Left forelimb (tissue), 1 donor: ENCODE measurements around the gene ESM1.

Experiments used
- DNase-seq: peaks from one replicate; pipeline ENCODE4 v3.0.0-alpha.2; 2018; ENCODE audit warnings: low spot score

Gene ESM1

DNA sequence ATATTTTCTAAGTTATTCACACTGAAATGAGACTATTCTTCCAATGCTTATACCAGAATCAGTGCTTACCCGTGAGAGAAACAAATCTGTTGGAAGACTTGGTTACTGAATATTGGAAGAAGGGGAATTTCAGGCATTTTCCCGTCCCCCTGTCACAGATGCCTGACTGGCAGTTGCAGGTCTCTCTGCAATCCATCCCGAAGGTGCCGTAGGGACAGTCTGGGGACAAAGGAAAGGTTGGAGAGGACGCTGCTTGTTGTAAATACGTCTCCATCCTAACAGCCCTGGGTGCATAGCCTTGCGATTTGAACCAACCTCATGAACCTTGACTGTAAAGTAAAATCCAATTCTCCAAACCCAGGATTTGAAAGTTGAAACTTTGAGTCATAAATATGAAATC, 3.5 kb downstream of the ESM1 start:
- no peak for DNase-seq

DNA sequence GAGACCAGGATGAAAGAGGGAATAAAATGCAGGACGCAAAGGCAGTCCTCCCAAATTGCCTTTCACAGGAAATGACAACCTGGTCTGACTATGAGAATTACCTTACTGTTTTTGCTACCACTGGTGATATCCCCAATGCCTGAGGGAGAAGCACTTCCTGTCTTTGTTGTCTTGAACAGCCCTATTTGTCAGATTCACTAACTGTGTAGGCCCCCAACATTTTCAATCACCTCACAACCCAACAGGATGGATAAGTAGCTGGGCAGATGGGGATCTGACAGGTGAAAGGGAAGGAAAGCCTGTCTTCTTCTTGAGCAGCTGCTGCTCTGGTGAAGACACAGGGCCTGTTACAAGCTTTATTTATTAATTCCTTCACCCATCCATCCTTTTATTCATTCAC, 9.7 kb downstream of the ESM1 start:
- no peak for DNase-seq

DNA sequence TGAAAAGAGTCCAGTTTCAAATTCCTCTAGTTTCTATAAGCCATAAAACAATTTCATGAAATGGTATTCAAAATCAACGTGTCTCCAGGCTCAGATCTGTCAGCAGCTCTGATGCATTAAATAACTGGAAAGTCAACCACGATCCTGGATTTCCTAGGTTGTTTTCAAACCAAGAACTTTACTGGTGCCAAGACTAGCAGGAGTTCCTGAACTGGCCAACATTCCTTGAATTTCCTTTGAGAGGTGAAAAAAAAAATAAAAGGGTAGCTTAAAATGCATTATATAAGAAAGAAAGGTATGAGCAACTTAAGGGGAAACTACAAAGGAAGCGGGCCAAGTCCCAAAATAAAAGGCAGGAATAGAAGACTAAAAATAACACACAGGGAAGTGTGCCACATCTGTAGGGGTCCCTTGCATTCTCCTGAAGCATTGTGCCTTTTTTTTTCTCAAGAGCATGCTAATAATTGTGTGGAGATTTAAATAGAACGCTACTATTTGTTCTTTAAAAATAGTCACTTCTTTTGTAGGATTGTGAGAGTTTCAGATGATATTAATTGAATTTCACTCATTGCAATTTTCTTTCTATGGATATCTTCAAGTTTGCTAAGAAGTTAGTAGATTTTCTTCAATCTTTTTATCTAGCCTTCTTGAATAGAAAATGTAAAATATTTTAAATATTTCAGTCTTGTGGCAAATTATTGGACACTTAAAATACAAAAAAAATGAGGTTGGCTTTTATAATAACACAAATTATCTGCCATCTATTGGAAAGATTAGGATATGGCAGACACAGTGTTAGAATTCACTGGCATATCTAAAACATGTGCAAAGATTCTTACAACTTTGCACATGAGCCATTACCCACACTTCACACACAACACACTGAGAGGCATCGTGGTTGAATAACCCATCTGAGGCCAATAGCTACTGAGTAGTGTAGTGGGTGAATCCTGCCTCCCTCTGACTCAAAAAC, 15.3 kb downstream of the ESM1 start:
- DNase-seq = no peak

DNA sequence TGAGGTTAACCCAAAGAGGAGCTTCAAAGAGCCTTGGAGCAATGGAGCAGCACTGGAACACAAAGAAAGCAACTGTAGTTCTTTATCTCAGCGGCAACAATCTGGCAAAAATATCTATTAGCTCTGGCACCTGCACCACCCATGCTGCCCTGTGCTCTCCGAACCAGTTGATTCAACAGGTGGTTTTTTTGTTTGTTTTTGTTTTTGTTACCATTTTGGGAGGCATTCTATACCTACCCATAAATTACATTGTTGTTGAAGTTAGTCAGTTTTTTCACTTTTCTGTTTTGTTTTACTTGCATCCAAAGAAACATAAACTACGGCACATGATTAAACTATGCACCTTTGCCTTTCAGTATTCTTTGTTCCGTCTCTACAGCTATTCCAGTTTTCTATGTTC, 16.2 kb downstream of the ESM1 start:
- DNase-seq = no peak

DNA sequence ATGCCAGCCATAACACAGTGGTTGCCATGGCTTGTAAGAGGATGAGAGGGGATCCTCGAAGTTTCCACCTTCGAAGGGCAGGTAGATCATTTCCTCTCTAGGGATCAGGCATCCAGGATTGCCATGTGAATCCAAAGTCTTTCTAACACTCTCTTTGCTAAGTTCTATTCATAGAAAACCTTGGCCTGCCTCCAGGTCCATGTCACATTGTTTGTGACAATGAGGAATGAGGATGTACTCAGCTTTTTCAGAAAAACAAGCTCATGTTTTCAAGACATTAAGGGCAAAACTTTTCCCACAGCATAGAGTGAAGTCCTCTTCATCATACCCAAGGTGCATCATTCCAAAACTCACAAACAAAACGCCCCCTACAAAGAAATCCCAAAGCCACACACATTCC, 19.6 kb downstream of the ESM1 start:
- DNase-seq = no peak

DNA sequence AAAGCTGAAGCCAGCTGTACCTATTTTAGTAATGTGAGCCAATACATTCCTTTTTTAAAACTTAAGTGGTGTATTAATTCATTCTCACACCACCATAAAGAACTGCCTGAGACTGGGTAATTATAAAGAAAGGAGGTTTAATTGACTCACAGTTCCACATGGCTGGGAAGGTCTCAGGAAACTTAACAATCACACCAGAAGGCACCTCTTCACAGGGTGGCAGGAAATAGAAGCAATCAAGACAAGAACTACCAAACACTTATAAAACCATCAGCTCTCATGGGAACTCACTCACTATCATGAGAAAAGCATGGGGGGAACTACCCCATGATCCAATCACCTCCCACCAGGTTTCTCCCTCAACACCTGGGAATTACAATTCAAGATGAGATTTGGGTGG, 21.0 kb downstream of the ESM1 start:
- no peak for DNase-seq

DNA sequence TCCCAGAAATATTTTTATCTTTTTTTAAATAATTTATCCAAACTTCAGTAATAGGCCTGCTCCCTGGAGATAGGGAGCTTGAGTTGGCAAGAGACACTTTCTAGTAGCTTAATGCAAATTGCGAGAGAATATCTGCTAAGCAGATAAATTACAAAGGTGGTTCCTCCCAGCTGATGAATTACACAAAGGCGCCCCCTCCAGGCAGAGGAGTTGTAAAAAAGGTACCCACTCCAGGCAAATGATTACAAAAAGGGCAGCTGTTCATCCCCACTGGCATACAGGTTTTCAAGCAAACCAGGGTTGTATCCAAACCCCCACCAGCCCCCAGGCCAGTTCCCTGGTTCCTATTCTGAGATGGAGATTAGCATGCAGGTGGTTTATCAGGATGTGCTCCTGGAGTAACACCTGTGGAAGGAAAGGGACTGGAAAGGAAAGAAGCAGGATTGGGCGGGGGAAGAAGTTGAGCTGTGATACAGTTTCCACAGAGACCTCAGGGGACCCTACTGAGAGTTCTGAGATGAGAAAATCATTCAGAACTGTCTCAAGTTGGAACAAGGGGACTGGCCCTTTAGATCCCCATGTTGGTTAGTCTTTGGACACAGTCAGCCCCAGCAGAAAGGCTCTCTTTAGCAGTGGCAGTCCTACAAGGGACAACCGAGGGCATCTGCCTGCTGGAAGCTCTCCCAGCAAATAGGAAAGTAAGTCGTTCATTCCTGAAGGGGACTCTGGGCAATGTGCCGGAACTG, 25.5 kb downstream of the ESM1 start:
- no peak for DNase-seq

DNA sequence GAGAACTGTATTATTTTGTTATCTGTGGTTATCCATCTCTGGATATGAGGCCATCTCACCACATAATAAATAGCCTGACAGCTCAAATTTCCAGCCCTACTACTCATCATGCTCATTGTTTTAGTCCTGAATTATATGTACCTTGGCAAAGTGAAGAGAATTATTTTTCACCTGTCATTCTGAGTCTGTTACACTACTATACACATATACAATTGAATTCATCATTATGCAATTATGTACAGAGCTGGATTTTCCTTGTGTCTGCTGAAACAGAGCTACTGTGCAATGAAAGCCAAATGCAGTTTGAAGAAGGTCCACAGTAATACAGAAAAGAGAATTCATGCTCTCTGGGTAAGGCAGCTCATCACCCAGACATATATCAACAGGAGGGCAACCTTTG, 28.5 kb downstream of the ESM1 start:
- DNase-seq = no peak

DNA sequence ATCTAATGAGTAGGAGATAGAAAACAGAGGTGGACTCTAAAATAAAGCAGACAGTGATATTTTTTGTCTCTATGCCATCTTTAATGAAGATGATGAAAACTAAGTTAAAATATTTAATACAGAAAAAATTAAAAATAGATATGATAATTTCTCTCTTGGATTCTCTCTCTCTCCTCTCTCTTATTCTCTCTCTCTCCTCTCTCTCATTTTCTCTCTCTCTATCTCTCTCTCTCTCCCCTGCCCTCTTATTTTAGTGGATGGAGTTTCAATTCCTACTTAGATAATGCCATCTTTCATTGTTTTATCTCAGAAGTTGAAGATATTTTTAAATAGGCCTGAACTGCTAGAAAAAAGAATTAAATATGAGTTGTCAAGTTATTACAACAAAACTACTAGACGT, 38.2 kb downstream of the ESM1 start:
- no peak for DNase-seq

DNA sequence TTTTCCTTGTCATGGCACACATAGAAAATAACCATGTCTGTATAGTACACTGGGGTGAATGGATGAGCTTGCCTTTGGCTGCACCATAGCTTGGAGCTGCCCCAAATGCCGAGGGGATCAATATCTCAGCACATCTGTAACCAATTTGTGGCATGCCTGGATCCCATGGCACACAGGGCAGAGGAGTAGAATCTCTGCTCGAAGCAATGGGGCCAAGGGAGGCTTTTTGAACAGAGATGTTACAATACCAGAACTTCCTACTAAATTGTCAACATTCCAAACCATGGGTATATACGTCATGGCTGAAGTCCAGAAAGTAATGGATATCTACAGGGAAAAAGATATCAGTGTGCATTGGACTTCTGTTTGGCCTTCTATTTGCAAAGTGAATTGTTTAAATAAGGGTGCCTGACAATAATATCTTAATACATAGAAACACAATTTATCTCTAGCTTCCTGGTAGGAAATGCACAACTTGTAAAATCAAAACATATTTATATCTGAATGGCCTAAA, 39.0 kb downstream of the ESM1 start:
- DNase-seq = no peak

DNA sequence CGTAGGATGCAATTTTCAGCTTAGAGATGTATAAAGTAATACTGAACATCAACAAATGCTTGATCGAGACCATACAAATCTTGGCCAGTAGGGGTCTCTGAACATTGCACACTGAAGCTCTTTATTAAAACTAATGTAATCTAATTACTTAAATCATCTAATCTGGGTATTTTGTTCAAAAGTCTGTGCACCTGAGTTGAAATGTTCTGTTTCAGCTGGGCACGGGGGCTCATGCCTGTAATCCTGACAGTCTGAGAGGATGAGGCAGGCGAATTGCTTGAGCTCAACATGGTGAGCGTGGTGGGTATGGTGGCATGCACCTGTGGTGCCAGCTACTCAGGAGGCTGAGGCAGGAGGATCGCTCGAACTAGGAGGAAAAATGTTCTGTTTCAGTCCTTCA, 41.0 kb downstream of the ESM1 start:
- DNase-seq = no peak

DNA sequence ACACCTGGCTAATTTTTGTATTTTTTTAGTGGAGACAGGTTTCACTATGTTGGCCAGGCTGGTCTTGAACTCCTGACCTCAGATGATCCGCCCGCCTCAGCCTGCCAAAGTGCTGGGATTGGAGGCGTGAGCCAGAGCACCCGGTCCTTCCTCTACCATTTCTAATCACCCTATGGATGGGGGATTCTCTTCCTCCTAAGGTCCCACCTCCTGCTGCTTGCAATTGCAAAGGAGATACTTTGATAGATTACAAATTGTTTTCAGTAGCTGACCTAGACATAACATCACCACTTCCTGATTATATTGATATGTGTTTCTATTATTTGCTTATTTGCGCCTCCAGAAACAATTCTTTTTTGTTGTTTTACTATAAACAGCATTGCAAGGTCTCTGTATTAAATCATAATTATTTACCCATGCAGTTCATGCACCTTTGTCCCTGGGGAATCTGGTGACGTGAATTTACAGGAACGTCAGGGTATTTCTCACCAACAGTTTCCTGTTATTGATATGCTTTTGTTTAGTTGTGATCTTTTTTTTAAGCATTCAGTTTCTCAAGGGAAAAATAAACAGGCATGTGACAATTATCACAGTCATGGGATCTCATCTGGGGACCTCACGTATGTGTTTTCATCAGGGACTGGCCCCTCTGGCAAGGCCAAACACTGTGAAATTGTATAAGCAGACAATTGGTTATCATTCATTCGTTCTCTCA, 43.2 kb downstream of the ESM1 start:
- no peak for DNase-seq

DNA sequence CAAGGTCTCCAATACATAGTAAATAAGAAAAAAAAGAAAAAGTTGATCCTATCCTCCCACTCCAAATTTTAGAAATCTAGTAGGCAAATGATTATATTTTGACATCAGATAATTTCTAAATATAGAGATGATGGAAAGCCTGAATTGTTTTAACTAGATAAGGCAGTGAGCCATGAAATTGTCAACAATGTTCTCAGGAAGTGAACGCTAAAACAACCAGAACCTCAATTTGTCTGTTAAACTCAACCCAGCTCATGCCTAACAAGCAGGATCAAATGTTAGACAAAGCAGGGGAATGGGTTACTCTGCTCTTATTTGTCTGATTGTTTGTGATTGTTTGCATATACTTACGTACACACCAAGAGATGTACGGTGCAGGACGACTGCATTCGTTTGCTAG, 49.2 kb downstream of the ESM1 start:
- no peak for DNase-seq

DNA sequence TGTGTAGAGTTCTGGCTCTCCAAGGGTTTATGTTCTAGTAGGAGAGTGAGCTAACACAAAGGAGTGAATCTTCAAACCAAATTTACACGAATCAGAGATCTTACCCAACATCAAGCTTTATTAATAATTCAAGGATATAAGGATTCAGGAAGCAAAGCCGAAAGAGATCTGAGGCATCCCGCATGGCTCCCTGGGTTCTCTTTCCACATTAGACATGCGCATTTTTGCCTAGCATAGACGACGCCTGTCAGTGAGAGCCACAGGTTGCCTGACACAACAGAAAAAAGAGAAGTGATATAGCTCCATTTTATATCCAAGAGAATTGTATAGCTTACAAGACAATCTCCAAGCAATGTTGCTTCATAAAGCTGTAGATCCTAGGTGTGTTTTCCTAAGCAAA, 52.6 kb downstream of the ESM1 start:
- no peak for DNase-seq

DNA sequence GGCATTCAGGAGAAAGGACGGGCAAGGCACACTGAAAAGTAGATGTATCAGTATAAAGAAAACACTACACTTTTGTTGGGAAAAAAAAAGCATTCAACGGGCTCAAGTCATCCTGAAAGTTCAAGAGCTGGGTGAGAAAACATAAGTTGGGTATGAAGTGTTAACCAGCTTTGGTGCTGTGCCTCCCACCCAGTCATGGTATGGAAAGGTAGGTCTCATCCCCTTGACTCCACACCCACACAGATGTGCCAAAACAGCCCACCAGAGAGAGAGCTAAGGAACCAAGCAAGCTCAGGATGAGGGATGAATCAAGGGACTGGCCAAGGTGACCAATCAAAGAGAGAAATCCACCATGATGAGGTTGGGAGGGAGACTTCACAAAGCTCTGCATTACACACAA, 54.7 kb downstream of the ESM1 start:
- no peak for DNase-seq
